ENCODE results near the gene EVA1C.

- TF ChIP-seq POLR2AphosphoS5 (IDR thresholded peaks at IDR 0.05) (no peak), CTCF (IDR thresholded peaks at IDR 0.05; ENCODE audit: poor library complexity, severe bottlenecking) (no peak), EZH2 (IDR thresholded peaks at IDR 0.05; ENCODE audit: borderline replicate concordance, insufficient read depth, low read length, poor library complexity, severe bottlenecking) (no peak), REST (IDR thresholded peaks at IDR 0.05; ENCODE audit: borderline replicate concordance) (no peak), EP300 (conservative IDR thresholded peaks at IDR 0.05; ENCODE audit: poor library complexity, severe bottlenecking) (no peak), MXI1 (conservative IDR thresholded peaks at IDR 0.05; ENCODE audit: poor library complexity, severe bottlenecking) (no peak)
Measured at GRCh38 chr21:32393677-32394001, 18.9 kb upstream of the EVA1C start.
